ENCODE results near the gene GLYATL3.
A peak's percentile ranks its signal among the peaks of the same experiment; 100 is the strongest.

GLYATL3 gene

DNA sequence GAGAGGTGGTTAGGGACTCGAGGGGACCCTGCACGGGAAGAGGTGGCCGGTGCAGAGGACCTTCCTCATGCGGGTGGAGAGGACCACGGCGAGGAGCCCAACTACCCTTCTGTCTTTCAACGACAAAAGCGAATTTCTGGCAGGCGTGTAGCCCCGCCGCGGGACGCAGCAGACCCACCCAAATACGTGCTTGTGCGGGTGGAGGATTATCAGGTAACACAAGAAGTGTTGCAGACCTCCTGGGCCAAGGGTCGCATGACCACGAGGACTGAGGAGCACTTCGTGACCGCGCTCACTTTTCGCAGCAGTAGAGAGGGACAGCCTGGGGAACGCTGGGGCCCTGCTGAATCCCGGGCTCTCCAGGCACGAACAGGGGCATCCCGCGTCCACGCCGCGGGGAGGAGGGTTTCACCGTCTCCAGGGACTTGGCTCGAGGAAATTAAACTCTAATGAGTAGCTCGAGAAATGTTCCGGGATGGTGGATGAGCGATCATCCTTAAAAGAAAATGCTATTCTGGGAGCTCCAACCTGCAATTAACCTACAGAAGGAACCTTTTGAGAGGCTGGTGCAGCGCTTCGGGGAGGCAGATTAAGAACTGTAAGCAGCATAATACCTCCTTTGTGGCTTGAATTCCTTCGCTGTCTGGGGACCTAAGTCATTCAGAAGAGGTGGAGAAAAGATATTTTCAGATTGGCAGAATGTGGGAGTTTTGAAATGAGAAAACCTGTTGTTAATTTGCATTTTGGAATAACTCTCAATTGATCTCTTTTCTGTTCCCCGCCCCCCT lies 51.5 kb downstream of the GLYATL3 start:
- peaks cover 58% of the 10 kb centered on the region for H3K27me3 ChIP-seq (ENCODE audit: insufficient read depth, low read depth, severe bottlenecking)
- peak; percentile 25 for DNase-seq
- peak overlapping the region; percentile 30 for H3K4me3 ChIP-seq (ENCODE audit: low read depth, low read length)
- TF ChIP-seq, protein P1, sequence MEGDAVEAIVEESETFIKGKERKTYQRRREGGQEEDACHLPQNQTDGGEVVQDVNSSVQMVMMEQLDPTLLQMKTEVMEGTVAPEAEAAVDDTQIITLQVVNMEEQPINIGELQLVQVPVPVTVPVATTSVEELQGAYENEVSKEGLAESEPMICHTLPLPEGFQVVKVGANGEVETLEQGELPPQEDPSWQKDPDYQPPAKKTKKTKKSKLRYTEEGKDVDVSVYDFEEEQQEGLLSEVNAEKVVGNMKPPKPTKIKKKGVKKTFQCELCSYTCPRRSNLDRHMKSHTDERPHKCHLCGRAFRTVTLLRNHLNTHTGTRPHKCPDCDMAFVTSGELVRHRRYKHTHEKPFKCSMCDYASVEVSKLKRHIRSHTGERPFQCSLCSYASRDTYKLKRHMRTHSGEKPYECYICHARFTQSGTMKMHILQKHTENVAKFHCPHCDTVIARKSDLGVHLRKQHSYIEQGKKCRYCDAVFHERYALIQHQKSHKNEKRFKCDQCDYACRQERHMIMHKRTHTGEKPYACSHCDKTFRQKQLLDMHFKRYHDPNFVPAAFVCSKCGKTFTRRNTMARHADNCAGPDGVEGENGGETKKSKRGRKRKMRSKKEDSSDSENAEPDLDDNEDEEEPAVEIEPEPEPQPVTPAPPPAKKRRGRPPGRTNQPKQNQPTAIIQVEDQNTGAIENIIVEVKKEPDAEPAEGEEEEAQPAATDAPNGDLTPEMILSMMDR (IDR thresholded peaks at IDR 0.05; ENCODE audit: low read depth, low read length), result no peak
- H3K27ac ChIP-seq, result no peak overlapping the region
- no peaks in the 10 kb centered on the region for H3K9me3 ChIP-seq (ENCODE audit: severe bottlenecking)
- H3K36me3 ChIP-seq, result no peaks in the 10 kb centered on the region

DNA sequence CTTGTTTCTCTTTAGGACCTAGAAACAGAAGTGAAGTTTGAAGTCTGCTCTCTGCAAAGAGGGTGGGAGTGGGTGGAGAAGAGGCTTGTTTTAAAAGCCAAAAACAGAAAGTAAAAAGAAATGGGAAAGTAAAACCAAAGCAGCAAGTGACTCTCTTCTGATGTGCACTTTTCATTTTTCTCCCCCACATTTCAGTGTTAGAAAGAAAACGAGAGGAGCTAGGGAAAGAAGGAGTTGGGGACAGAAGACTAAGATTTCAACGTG lies 52.1 kb downstream of the GLYATL3 start:
- DNase-seq, result no peak
- Histone ChIP-seq H3K27me3 (ENCODE audit: insufficient read depth, low read depth, severe bottlenecking) (peaks cover 57% of the 10 kb centered on the region), H3K4me3 (ENCODE audit: low read depth, low read length) (no peak overlapping the region), H3K9me3 (ENCODE audit: severe bottlenecking) (no peaks in the 10 kb centered on the region), H3K36me3 (no peaks in the 10 kb centered on the region), H3K27ac (no peak overlapping the region)
- TF ChIP-seq, protein P1 (IDR thresholded peaks at IDR 0.05; ENCODE audit: low read depth, low read length), result no peak

GRCh38 chr6:49552596-49552995 lies 52.9 kb downstream of the GLYATL3 start:
- no peaks in the 10 kb centered on the region for H3K9me3 ChIP-seq (ENCODE audit: severe bottlenecking)
- H3K36me3 ChIP-seq, result no peaks in the 10 kb centered on the region
- TF ChIP-seq, protein P1 (IDR thresholded peaks at IDR 0.05; ENCODE audit: low read depth, low read length), result no peak
- peaks cover 49% of the 10 kb centered on the region for H3K27me3 ChIP-seq (ENCODE audit: insufficient read depth, low read depth, severe bottlenecking)
- H3K27ac ChIP-seq, result no peak overlapping the region
- DNase-seq, result no peak
- H3K4me3 ChIP-seq (ENCODE audit: low read depth, low read length), result no peak overlapping the region

- DNase-seq, result no peak
- peaks cover 41% of the 10 kb centered on the region for H3K27me3 ChIP-seq (ENCODE audit: insufficient read depth, low read depth, severe bottlenecking)
- TF ChIP-seq, protein P1 (IDR thresholded peaks at IDR 0.05; ENCODE audit: low read depth, low read length), result no peak
- no peaks in the 10 kb centered on the region for H3K9me3 ChIP-seq (ENCODE audit: severe bottlenecking)
- H3K4me3 ChIP-seq (ENCODE audit: low read depth, low read length), result no peak overlapping the region
- H3K27ac ChIP-seq, result no peak overlapping the region
- no peaks in the 10 kb centered on the region for H3K36me3 ChIP-seq
These were observed 53.7 kb downstream of the GLYATL3 start for GRCh38 chr6:49553384-49553783.

- TF ChIP-seq, protein P1 (IDR thresholded peaks at IDR 0.05; ENCODE audit: low read depth, low read length), result no peak
- Histone ChIP-seq H3K9me3 (ENCODE audit: severe bottlenecking) (no peaks in the 10 kb centered on the region), H3K36me3 (no peaks in the 10 kb centered on the region), H3K27ac (no peak overlapping the region), H3K4me3 (ENCODE audit: low read depth, low read length) (no peak overlapping the region), H3K27me3 (ENCODE audit: insufficient read depth, low read depth, severe bottlenecking) (peaks cover 23% of the 10 kb centered on the region)
- no peak for DNase-seq
These were observed 56.2 kb downstream of the GLYATL3 start for GRCh38 chr6:49555951-49556350.

GRCh38 chr6:49556429-49556837 lies 56.7 kb downstream of the GLYATL3 start:
- TF ChIP-seq, protein P1 (IDR thresholded peaks at IDR 0.05; ENCODE audit: low read depth, low read length), result no peak

More at GRCh38 chr6:49556429-49556837, 56.7 kb downstream of the GLYATL3 start:
- Histone ChIP-seq H3K27ac (no peak overlapping the region), H3K4me3 (ENCODE audit: low read depth, low read length) (no peak overlapping the region), H3K9me3 (ENCODE audit: severe bottlenecking) (no peaks in the 10 kb centered on the region), H3K27me3 (ENCODE audit: insufficient read depth, low read depth, severe bottlenecking) (peaks cover 18% of the 10 kb centered on the region), H3K36me3 (no peaks in the 10 kb centered on the region)
- DNase-seq, result no peak

Measured in WERI-Rb-1 (cell line).